HEK293 (cell line): ENCODE data around the gene PIM3.
A peak's percentile ranks its signal among the peaks of the same experiment; 100 is the strongest.

Experiments used
- GLI2 ChIP-seq: fragments of 450-650 bp; formaldehyde crosslinking; IDR thresholded peaks from 2 replicates; pipeline ENCODE4; 2017; ENCODE audit warnings: missing biosample characterization, missing genetic modification characterization, low read depth, borderline replicate concordance
- KLF1 ChIP-seq: fragments of 450-650 bp; formaldehyde crosslinking; IDR thresholded peaks from 2 replicates; pipeline ENCODE4 v1.5.1; 2016; ENCODE audit warnings: missing biosample characterization, missing genetic modification characterization
- REPIN1 ChIP-seq: fragments of 450-650 bp; formaldehyde crosslinking; IDR thresholded peaks from 2 replicates; pipeline ENCODE4 v1.5.1; 2017; ENCODE audit warnings: missing biosample characterization, missing genetic modification characterization, low read depth
- SALL2 ChIP-seq: fragments of 450-650 bp; formaldehyde crosslinking; IDR thresholded peaks from 2 replicates; pipeline ENCODE4 v1.5.0; 2017; ENCODE audit warnings: missing biosample characterization, mild to moderate bottlenecking, missing genetic modification characterization, borderline replicate concordance
- SP3 ChIP-seq: fragments of 450-650 bp; formaldehyde crosslinking; IDR thresholded peaks from 2 replicates; pipeline ENCODE4 v1.5.1; 2016; ENCODE audit warnings: missing biosample characterization, missing genetic modification characterization
- ZBTB20 ChIP-seq: fragments of 450-650 bp; formaldehyde crosslinking; IDR thresholded peaks from 2 replicates; pipeline ENCODE4 v1.5.1; 2016; ENCODE audit warnings: missing biosample characterization, missing genetic modification characterization
- ZBTB44 ChIP-seq: fragments of 450-650 bp; IDR thresholded peaks from 2 replicates; pipeline ENCODE4 v1.5.1; 2018; ENCODE audit warnings: missing biosample characterization, mild to moderate bottlenecking, missing genetic modification characterization
- ZBTB6 ChIP-seq: fragments of 450-650 bp; formaldehyde crosslinking; IDR thresholded peaks from 2 replicates; pipeline ENCODE4 v1.5.1; 2017; ENCODE audit warnings: missing biosample characterization, missing genetic modification characterization
- ZBTB7A ChIP-seq: fragments of 450-650 bp; formaldehyde crosslinking; IDR thresholded peaks from 2 replicates; pipeline ENCODE4 v1.5.1; 2016; ENCODE audit warnings: low read depth, missing biosample characterization, missing genetic modification characterization
- ZEB2 ChIP-seq: fragments of 450-650 bp; formaldehyde crosslinking; IDR thresholded peaks from 2 replicates; pipeline ENCODE4 v1.5.1; 2016; ENCODE audit warnings: missing biosample characterization, missing genetic modification characterization
- ZFHX2 ChIP-seq: fragments of 450-650 bp; formaldehyde crosslinking; conservative IDR thresholded peaks from 2 replicates; pipeline ENCODE4 v1.5.1; 2016; ENCODE audit warnings: missing biosample characterization, missing genetic modification characterization
- ZFP41 ChIP-seq: fragments of 450-650 bp; formaldehyde crosslinking; IDR thresholded peaks from 2 replicates; pipeline ENCODE4 v1.5.1; 2016; ENCODE audit warnings: missing biosample characterization, missing genetic modification characterization, borderline replicate concordance
- ZIC2 ChIP-seq: fragments of 450-650 bp; formaldehyde crosslinking; IDR thresholded peaks from 2 replicates; pipeline ENCODE4 v1.5.1; 2016; ENCODE audit warnings: missing biosample characterization, missing genetic modification characterization
- ZNF132 ChIP-seq: fragments of 450-650 bp; formaldehyde crosslinking; IDR thresholded peaks from 2 replicates; pipeline ENCODE4 v1.5.1; 2017; ENCODE audit warnings: missing biosample characterization, missing genetic modification characterization, borderline replicate concordance
- ZNF24 ChIP-seq: fragments of 450-650 bp; formaldehyde crosslinking; IDR thresholded peaks from 2 replicates; pipeline ENCODE4 v1.5.1; 2016; ENCODE audit warnings: missing biosample characterization, missing genetic modification characterization
- ZNF341 ChIP-seq: fragments of 450-650 bp; formaldehyde crosslinking; IDR thresholded peaks from 2 replicates; pipeline ENCODE4; 2016; ENCODE audit warnings: low read depth, missing biosample characterization, missing genetic modification characterization
- ZNF423 ChIP-seq: fragments of 450-650 bp; formaldehyde crosslinking; IDR thresholded peaks from 2 replicates; pipeline ENCODE4 v1.5.1; 2016; ENCODE audit warnings: missing biosample characterization, missing genetic modification characterization
- ZNF433 ChIP-seq: fragments of 450-650 bp; formaldehyde crosslinking; IDR thresholded peaks from 2 replicates; pipeline ENCODE4 v1.5.1; 2016; ENCODE audit warnings: missing biosample characterization, missing genetic modification characterization, low read depth
- ZNF48 ChIP-seq: fragments of 450-650 bp; formaldehyde crosslinking; IDR thresholded peaks from 2 replicates; pipeline ENCODE4 v1.5.1; 2016; ENCODE audit warnings: missing biosample characterization, missing genetic modification characterization
- ZNF610 ChIP-seq: fragments of 450-650 bp; formaldehyde crosslinking; IDR thresholded peaks from 2 replicates; pipeline ENCODE4 v1.5.1; 2016; ENCODE audit warnings: missing biosample characterization, missing genetic modification characterization, borderline replicate concordance
- ZNF629 ChIP-seq: fragments of 450-650 bp; formaldehyde crosslinking; IDR thresholded peaks from 2 replicates; pipeline ENCODE4 v1.5.1; 2017; ENCODE audit warnings: missing biosample characterization, missing genetic modification characterization
- ZNF664 ChIP-seq: fragments of 450-650 bp; formaldehyde crosslinking; IDR thresholded peaks from 2 replicates; pipeline ENCODE4 v1.5.1; 2016; ENCODE audit warnings: missing biosample characterization, missing genetic modification characterization
- ZNF692 ChIP-seq: fragments of 450-650 bp; formaldehyde crosslinking; IDR thresholded peaks from 2 replicates; pipeline ENCODE4 v1.5.1; 2016; ENCODE audit warnings: missing biosample characterization, missing genetic modification characterization
- ZNF747 ChIP-seq: fragments of 450-650 bp; formaldehyde crosslinking; IDR thresholded peaks from 2 replicates; pipeline ENCODE4 v1.5.1; 2016; ENCODE audit warnings: missing biosample characterization, missing genetic modification characterization
- ZNF776 ChIP-seq: fragments of 450-650 bp; formaldehyde crosslinking; IDR thresholded peaks from 2 replicates; pipeline ENCODE4 v1.5.0; 2017; ENCODE audit warnings: missing biosample characterization, missing genetic modification characterization, borderline replicate concordance
- ZNF785 ChIP-seq: fragments of 450-650 bp; formaldehyde crosslinking; IDR thresholded peaks from 2 replicates; pipeline ENCODE4 v1.5.1; 2016; ENCODE audit warnings: missing biosample characterization, missing genetic modification characterization
- ZNF843 ChIP-seq: fragments of 450-650 bp; formaldehyde crosslinking; IDR thresholded peaks from 2 replicates; pipeline ENCODE4 v1.5.1; 2016; ENCODE audit warnings: missing biosample characterization, missing genetic modification characterization
- TF ChIP-seq, protein P1 (sequence below): fragments of 450-650 bp; formaldehyde crosslinking; IDR thresholded peaks from 2 replicates; pipeline ENCODE4 v1.5.1; 2016; ENCODE audit warnings: missing biosample characterization, missing genetic modification characterization
- TF ChIP-seq, protein P2 (sequence below): fragments of 450-650 bp; formaldehyde crosslinking; IDR thresholded peaks from 2 replicates; pipeline ENCODE4 v1.5.1; 2017; ENCODE audit warnings: missing biosample characterization, mild to moderate bottlenecking, missing genetic modification characterization, moderate library complexity
- TF ChIP-seq, protein P3 (sequence below): fragments of 450-650 bp; formaldehyde crosslinking; IDR thresholded peaks from 2 replicates; pipeline ENCODE4; 2016; ENCODE audit warnings: missing biosample characterization, missing genetic modification characterization

Gene PIM3

GRCh38 chr22:50008151-50009040 is 47.8 kb downstream of the PIM3 start (continued):
- TF ChIP-seq ZNF747 = no peak
- 0 out of 2 replicates have a peak, but pooled peaks have one; percentile 18 for TF ChIP-seq ZBTB20 (tag by site-specific recombination)
- TF ChIP-seq ZNF692 = peak; percentile 60
- no peak for TF ChIP-seq ZNF48 (tag by site-specific recombination)
- TF ChIP-seq REPIN1 = no peak
- TF ChIP-seq, protein P1, sequence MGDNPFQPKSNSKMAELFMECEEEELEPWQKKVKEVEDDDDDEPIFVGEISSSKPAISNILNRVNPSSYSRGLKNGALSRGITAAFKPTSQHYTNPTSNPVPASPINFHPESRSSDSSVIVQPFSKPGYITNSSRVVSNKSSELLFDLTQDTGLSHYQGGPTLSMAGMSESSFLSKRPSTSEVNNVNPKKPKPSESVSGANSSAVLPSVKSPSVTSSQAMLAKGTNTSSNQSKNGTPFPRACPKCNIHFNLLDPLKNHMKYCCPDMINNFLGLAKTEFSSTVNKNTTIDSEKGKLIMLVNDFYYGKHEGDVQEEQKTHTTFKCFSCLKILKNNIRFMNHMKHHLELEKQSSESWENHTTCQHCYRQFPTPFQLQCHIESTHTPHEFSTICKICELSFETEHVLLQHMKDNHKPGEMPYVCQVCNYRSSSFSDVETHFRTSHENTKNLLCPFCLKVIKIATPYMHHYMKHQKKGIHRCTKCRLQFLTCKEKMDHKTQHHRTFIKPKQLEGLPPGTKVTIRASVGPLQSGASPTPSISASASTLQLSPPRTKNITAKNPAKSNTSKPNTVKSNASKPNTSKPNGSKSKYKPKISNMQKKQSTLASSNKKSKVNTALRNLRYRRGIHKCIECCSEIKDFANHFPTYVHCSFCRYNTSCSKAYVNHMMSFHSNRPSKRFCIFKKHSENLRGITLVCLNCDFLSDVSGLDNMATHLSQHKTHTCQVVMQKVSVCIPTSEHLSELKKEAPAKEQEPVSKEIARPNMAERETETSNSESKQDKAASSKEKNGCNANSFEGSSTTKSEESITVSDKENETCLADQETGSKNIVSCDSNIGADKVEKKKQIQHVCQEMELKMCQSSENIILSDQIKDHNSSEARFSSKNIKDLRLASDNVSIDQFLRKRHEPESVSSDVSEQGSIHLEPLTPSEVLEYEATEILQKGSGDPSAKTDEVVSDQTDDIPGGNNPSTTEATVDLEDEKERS (tag by site-specific recombination) = no peak
- TF ChIP-seq ZNF423 (tag by site-specific recombination) = 0 out of 2 replicates have a peak, but pooled peaks have one; percentile 20
- TF ChIP-seq, protein P2, sequence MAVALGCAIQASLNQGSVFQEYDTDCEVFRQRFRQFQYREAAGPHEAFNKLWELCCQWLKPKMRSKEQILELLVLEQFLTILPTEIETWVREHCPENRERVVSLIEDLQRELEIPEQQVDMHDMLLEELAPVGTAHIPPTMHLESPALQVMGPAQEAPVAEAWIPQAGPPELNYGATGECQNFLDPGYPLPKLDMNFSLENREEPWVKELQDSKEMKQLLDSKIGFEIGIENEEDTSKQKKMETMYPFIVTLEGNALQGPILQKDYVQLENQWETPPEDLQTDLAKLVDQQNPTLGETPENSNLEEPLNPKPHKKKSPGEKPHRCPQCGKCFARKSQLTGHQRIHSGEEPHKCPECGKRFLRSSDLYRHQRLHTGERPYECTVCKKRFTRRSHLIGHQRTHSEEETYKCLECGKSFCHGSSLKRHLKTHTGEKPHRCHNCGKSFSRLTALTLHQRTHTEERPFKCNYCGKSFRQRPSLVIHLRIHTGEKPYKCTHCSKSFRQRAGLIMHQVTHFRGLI (tag by site-specific recombination) = no peak
- TF ChIP-seq ZNF629 = no peak
- no peak for TF ChIP-seq ZNF132 (tag by site-specific recombination)
- no peak for TF ChIP-seq ZNF664 (tag by site-specific recombination)
- TF ChIP-seq SALL2 (tag by site-specific recombination) = no peak
- no peak for TF ChIP-seq GLI2 (tag by site-specific recombination)
- TF ChIP-seq ZNF843 (tag by site-specific recombination) = no peak
- TF ChIP-seq ZNF433 (tag by site-specific recombination) = no peak
- no peak for TF ChIP-seq ZNF785 (tag by site-specific recombination)
- TF ChIP-seq ZIC2 (tag by site-specific recombination) = peak; percentile 97
- no peak for TF ChIP-seq SP3 (tag by site-specific recombination)
- TF ChIP-seq ZFHX2 (tag by site-specific recombination) = peak; percentile 36; the same call in 1 of the 2 replicates
- TF ChIP-seq ZEB2 = no peak
- TF ChIP-seq ZBTB44 (tag by site-specific recombination) = no peak
- no peak for TF ChIP-seq ZBTB6 (tag by site-specific recombination)
- no peak for TF ChIP-seq ZNF341 (tag by site-specific recombination)
- TF ChIP-seq ZNF24 (tag by site-specific recombination) = no peak
- no peak for TF ChIP-seq ZFP41 (tag by site-specific recombination)
- TF ChIP-seq KLF1 (tag by site-specific recombination) = peak; percentile 84
- TF ChIP-seq ZNF610 (tag by site-specific recombination) = no peak
- TF ChIP-seq ZBTB7A (tag by site-specific recombination) = no peak
- TF ChIP-seq, protein P3, sequence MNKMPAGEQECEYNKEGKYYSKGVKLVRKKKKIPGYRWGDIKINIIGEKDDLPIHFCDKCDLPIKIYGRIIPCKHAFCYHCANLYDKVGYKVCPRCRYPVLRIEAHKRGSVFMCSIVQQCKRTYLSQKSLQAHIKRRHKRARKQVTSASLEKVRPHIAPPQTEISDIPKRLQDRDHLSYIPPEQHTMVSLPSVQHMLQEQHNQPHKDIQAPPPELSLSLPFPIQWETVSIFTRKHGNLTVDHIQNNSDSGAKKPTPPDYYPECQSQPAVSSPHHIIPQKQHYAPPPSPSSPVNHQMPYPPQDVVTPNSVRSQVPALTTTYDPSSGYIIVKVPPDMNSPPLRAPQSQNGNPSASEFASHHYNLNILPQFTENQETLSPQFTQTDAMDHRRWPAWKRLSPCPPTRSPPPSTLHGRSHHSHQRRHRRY = no peak
- TF ChIP-seq ZNF776 = no peak
